Mammary epithelial cell (primary cell): ENCODE measurements around the gene STK16.

ENCODE experiments used
- EZH2 ChIP-seq: IDR thresholded peaks from 2 replicates; pipeline ENCODE4 v1.6.1; 2012; ENCODE audit warnings: low read length, inconsistent platforms, borderline replicate concordance
- TF ChIP-seq, protein P1 (sequence below), 2 donors: IDR thresholded peaks in 1 of 2; conservative IDR thresholded peaks in 1 of 2; 2 replicates each; pipeline ENCODE4 v1.5.1; 2011 to 2012; ENCODE audit warnings: inconsistent platforms in 2 of 2, low read length in 2 of 2, mild to moderate bottlenecking in 2 of 2, control low read depth in 1 of 2, low read depth in 1 of 2; ENCODE audit not compliant: insufficient read depth in 1 of 2; ENCODE audit errors: extremely low read depth in 1 of 2

GRCh38 chr2:219254590-219255201 lies 9.4 kb downstream of the STK16 start:
- TF ChIP-seq, protein P1, sequence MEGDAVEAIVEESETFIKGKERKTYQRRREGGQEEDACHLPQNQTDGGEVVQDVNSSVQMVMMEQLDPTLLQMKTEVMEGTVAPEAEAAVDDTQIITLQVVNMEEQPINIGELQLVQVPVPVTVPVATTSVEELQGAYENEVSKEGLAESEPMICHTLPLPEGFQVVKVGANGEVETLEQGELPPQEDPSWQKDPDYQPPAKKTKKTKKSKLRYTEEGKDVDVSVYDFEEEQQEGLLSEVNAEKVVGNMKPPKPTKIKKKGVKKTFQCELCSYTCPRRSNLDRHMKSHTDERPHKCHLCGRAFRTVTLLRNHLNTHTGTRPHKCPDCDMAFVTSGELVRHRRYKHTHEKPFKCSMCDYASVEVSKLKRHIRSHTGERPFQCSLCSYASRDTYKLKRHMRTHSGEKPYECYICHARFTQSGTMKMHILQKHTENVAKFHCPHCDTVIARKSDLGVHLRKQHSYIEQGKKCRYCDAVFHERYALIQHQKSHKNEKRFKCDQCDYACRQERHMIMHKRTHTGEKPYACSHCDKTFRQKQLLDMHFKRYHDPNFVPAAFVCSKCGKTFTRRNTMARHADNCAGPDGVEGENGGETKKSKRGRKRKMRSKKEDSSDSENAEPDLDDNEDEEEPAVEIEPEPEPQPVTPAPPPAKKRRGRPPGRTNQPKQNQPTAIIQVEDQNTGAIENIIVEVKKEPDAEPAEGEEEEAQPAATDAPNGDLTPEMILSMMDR (conservative IDR thresholded peaks at IDR 0.05 in 1 of 2, IDR thresholded peaks at IDR 0.05 in 1 of 2; ENCODE audit: extremely low read depth in 1 of 2, insufficient read depth in 1 of 2, low read depth in 1 of 2, low read length in 2 of 2) = no peak
- TF ChIP-seq EZH2 = no peak
